Measurements from ENCODE around the gene TMEM218. TPM values are rescaled to one million over a fixed set of nuclear protein-coding genes. Genes with fewer than 3 reads are reported as not detected.

The TMEM218 gene
- total RNA-seq, 1 experiment from 2014 or later: 14.5 TPM

DNA sequence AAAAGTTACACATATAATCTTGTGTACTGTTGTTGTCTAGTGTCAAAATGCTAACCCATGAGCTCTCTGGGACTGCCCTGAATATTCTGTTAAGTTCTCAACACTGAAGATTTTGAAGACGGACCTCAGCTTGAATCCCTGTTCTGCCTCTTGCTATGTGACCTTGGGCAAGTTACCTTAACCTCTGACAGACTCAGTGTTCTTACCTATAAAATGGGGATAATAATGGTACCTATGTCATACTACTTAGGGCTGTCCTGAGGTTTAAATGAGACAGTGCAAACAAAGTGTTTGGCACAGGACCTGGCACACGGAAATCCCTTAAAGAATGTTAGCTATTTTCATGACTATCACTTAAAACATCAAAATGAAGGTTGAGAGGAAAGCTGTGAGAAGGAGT is 11.3 kb downstream of the TMEM218 start:
- H3K4me3 Mint-ChIP-seq (ENCODE audit: low read depth, unreplicated experiment): no peak overlapping the region
- TF ChIP-seq CTCF (IDR thresholded peaks at IDR 0.05; ENCODE audit: unreplicated experiment): no peak
- H3K4me1 Mint-ChIP-seq (ENCODE audit: low read depth, unreplicated experiment): no peaks in the 10 kb centered on the region
- no peaks in the 10 kb centered on the region for H3K9me3 Mint-ChIP-seq (ENCODE audit: low read depth, unreplicated experiment)
- intact Hi-C loops (cut with micrococcal nuclease; ENCODE audit: unreplicated experiment): no loop called here
- H3K27ac Mint-ChIP-seq (ENCODE audit: unreplicated experiment): no peak overlapping the region
- BruUV-seq (replicated peaks): no TSS peak
- no peaks in the 10 kb centered on the region for H3K27me3 Mint-ChIP-seq (ENCODE audit: unreplicated experiment)
- CTCF ChIA-PET: interaction anchor here (0.7 to 1.5 kb wide), 2 partner anchors 12 to 42 kb away, joined by 4 to 7 read pairs; partner anchors contain the start of gene TMEM218
- DNase-seq: no peak
- H3K36me3 Mint-ChIP-seq (ENCODE audit: insufficient read depth, unreplicated experiment): peaks cover 6% of the 10 kb centered on the region

- Mint-ChIP-seq H3K27me3 (ENCODE audit: unreplicated experiment) (no peaks in the 10 kb centered on the region), H3K36me3 (ENCODE audit: insufficient read depth, unreplicated experiment) (no peaks in the 10 kb centered on the region), H3K4me1 (ENCODE audit: low read depth, unreplicated experiment) (peaks cover 9% of the 10 kb centered on the region), H3K9me3 (ENCODE audit: low read depth, unreplicated experiment) (no peaks in the 10 kb centered on the region), H3K4me3 (ENCODE audit: low read depth, unreplicated experiment) (no peak overlapping the region), H3K27ac (ENCODE audit: unreplicated experiment) (no peak overlapping the region)
- no peak for TF ChIP-seq CTCF (IDR thresholded peaks at IDR 0.05; ENCODE audit: unreplicated experiment)
- intact Hi-C loops (cut with micrococcal nuclease; ENCODE audit: unreplicated experiment): loop anchor here (10.0 kb wide), 2 partner anchors 250 to 310 kb away; no protein-coding TSS in a partner anchor
- no peak for DNase-seq
- BruUV-seq (replicated peaks): no TSS peak
- CTCF ChIA-PET: no interaction called here
Measured at GRCh38 chr11:125094731-125095130, 16.7 kb downstream of the TMEM218 start.

GRCh38 chr11:125093502-125093901 is 17.9 kb downstream of the TMEM218 start:
- no peak for TF ChIP-seq CTCF (IDR thresholded peaks at IDR 0.05; ENCODE audit: unreplicated experiment)
- Mint-ChIP-seq H3K27ac (ENCODE audit: unreplicated experiment) (no peak overlapping the region), H3K9me3 (ENCODE audit: low read depth, unreplicated experiment) (no peaks in the 10 kb centered on the region), H3K27me3 (ENCODE audit: unreplicated experiment) (no peaks in the 10 kb centered on the region), H3K4me3 (ENCODE audit: low read depth, unreplicated experiment) (no peak overlapping the region), H3K4me1 (ENCODE audit: low read depth, unreplicated experiment) (peaks cover 9% of the 10 kb centered on the region), H3K36me3 (ENCODE audit: insufficient read depth, unreplicated experiment) (no peaks in the 10 kb centered on the region)
- BruUV-seq (replicated peaks): no TSS peak
- intact Hi-C loops (cut with micrococcal nuclease; ENCODE audit: unreplicated experiment): loop anchor here (10.0 kb wide), 2 partner anchors 251 to 311 kb away; no protein-coding TSS in a partner anchor
- CTCF ChIA-PET: no interaction called here
- no peak for DNase-seq

DNA sequence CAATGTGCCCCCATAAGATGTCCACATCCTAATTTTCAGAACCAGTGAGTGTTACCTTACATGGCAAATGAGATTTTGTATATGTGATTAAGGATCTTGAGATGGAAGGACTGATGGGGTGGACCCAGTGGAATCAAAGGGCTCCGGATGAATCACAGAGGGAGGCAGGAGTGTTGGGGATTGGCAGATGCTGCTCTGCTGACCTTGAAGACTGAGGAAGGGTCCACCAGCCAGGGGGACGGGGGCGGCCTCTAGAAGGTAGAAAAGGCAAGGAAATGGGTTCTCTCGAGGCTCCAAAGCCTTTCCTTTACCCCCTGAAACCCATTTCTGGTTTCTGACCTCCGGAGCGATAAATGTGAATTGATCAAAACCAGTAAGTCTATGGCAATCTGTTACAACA is 18.8 kb downstream of the TMEM218 start:
- H3K9me3 Mint-ChIP-seq (ENCODE audit: low read depth, unreplicated experiment): no peaks in the 10 kb centered on the region
- DNase-seq: no peak
- H3K36me3 Mint-ChIP-seq (ENCODE audit: insufficient read depth, unreplicated experiment): no peaks in the 10 kb centered on the region
- H3K27me3 Mint-ChIP-seq (ENCODE audit: unreplicated experiment): no peaks in the 10 kb centered on the region
- CTCF ChIA-PET: no interaction called here
- H3K27ac Mint-ChIP-seq (ENCODE audit: unreplicated experiment): no peak overlapping the region
- intact Hi-C loops (cut with micrococcal nuclease; ENCODE audit: unreplicated experiment): loop anchor here (10.0 kb wide), 2 partner anchors 252 to 312 kb away; no protein-coding TSS in a partner anchor
- no peak overlapping the region for H3K4me3 Mint-ChIP-seq (ENCODE audit: low read depth, unreplicated experiment)
- TF ChIP-seq CTCF (IDR thresholded peaks at IDR 0.05; ENCODE audit: unreplicated experiment): no peak
- peaks cover 9% of the 10 kb centered on the region for H3K4me1 Mint-ChIP-seq (ENCODE audit: low read depth, unreplicated experiment)
- BruUV-seq (replicated peaks): no TSS peak
